H9 (cell line): ENCODE data around the gene ARHGAP1. TPM values are rescaled to one million over a fixed set of nuclear protein-coding genes. Genes with fewer than 3 reads are reported as not detected.

Experiments
- DNase-seq: peaks from one replicate; pipeline ENCODE4 v3.0.0-alpha.2; 2017
- H2AFZ ChIP-seq: one replicate; pipeline ENCODE4 v1.6.1; 2013; ENCODE audit warnings: mild to moderate bottlenecking, low read length, control low read depth, moderate library complexity
- H2AK5ac ChIP-seq: 2 replicates; pipeline ENCODE4 v1.6.1; 2013; ENCODE audit warnings: low read length, control low read depth, mixed read lengths; ENCODE audit not compliant: insufficient read length
- H2BK120ac ChIP-seq: one replicate; pipeline ENCODE4 v1.6.1; 2013; ENCODE audit warnings: low read depth, mild to moderate bottlenecking, low read length, control low read depth, inconsistent platforms; ENCODE audit not compliant: poor library complexity, severe bottlenecking
- H2BK12ac ChIP-seq: 2 replicates; pipeline ENCODE4 v1.6.1; 2013; ENCODE audit warnings: low read length, control low read depth, mixed read lengths, low read depth; ENCODE audit not compliant: insufficient read length
- H2BK15ac ChIP-seq: 2 replicates; pipeline ENCODE4 v1.6.1; 2013; ENCODE audit warnings: low read depth, low read length, control low read depth
- H2BK20ac ChIP-seq: one replicate; pipeline ENCODE4 v1.6.1; 2013; ENCODE audit warnings: low read depth, mild to moderate bottlenecking, low read length, control low read depth, inconsistent platforms; ENCODE audit not compliant: poor library complexity, severe bottlenecking
- H2BK5ac ChIP-seq: 2 replicates; pipeline ENCODE4 v1.6.1; 2013; ENCODE audit warnings: low read length, control low read depth, mixed read lengths; ENCODE audit not compliant: insufficient read length
- H3K14ac ChIP-seq: 2 replicates; pipeline ENCODE4 v1.6.1; 2013; ENCODE audit warnings: low read length, control low read depth; ENCODE audit not compliant: insufficient read depth
- H3K18ac ChIP-seq: 2 replicates; pipeline ENCODE4 v1.6.1; 2013; ENCODE audit warnings: low read depth, mild to moderate bottlenecking, mixed read lengths, low read length, control low read depth; ENCODE audit not compliant: insufficient read length
- H3K23ac ChIP-seq: 2 replicates; pipeline ENCODE4 v1.6.1; 2013; ENCODE audit warnings: low read length, control low read depth, mixed read lengths, low read depth; ENCODE audit not compliant: insufficient read length
- H3K23me2 ChIP-seq: 2 replicates; pipeline ENCODE4 v1.6.1; 2013; ENCODE audit warnings: low read depth, mild to moderate bottlenecking, mixed read lengths, low read length, control low read depth; ENCODE audit not compliant: insufficient read length, poor library complexity, severe bottlenecking
- H3K27ac ChIP-seq: 2 replicates; pipeline ENCODE4 v1.5.1; 2013; ENCODE audit warnings: low read length, control low read depth, mixed read lengths, low read depth; ENCODE audit not compliant: insufficient read length
- H3K27me3 ChIP-seq: 2 replicates; pipeline ENCODE4 v1.6.1; 2013; ENCODE audit warnings: low read length, control low read depth, inconsistent platforms; ENCODE audit not compliant: insufficient read depth
- H3K4ac ChIP-seq: 2 replicates; pipeline ENCODE4 v1.6.1; 2013; ENCODE audit warnings: low read depth, mild to moderate bottlenecking, control low read depth, inconsistent platforms, low read length, moderate library complexity
- H3K4me1 ChIP-seq: 2 replicates; pipeline ENCODE4 v1.6.1; 2013; ENCODE audit warnings: low read length, control low read depth, inconsistent platforms; ENCODE audit not compliant: insufficient read depth
- H3K4me2 ChIP-seq: 2 replicates; pipeline ENCODE4 v1.6.1; 2013; ENCODE audit warnings: low read length, control low read depth, mixed read lengths; ENCODE audit not compliant: insufficient read length, insufficient read depth
- H3K56ac ChIP-seq: 2 replicates; pipeline ENCODE4 v1.6.1; 2013; ENCODE audit warnings: low read depth, mild to moderate bottlenecking, mixed read lengths, low read length, control low read depth; ENCODE audit not compliant: insufficient read length
- H3K79me1 ChIP-seq: 2 replicates; pipeline ENCODE4 v1.6.1; 2013; ENCODE audit warnings: low read depth, mild to moderate bottlenecking, moderate library complexity, low read length, control low read depth, inconsistent platforms; ENCODE audit not compliant: insufficient read depth, poor library complexity, severe bottlenecking
- H3K79me2 ChIP-seq: 2 replicates; pipeline ENCODE4 v1.6.1; 2013; ENCODE audit warnings: low read length, control low read depth, inconsistent platforms; ENCODE audit not compliant: insufficient read depth
- H3K9ac ChIP-seq: 2 replicates; pipeline ENCODE4 v1.6.1; 2013; ENCODE audit warnings: low read length, control low read depth, mixed read lengths; ENCODE audit not compliant: insufficient read length; ENCODE audit errors: extremely low read depth
- H3K9me3 ChIP-seq: one replicate; pipeline ENCODE4 v1.6.1; 2013; ENCODE audit warnings: low read depth, low read length, inconsistent platforms; ENCODE audit not compliant: control insufficient read depth
- H3T11ph ChIP-seq: one replicate; pipeline ENCODE4 v1.6.1; 2013; ENCODE audit warnings: mild to moderate bottlenecking, low read length, control low read depth, inconsistent platforms
- H4K20me1 ChIP-seq: one replicate; pipeline ENCODE4 v1.6.1; 2013; ENCODE audit not compliant: control insufficient read depth, insufficient read length, insufficient read depth
- H4K5ac ChIP-seq: 2 replicates; pipeline ENCODE4 v1.6.1; 2013; ENCODE audit warnings: low read depth, mild to moderate bottlenecking, mixed read lengths, low read length, control low read depth; ENCODE audit not compliant: insufficient read length
- H4K8ac ChIP-seq: replicated peaks from 2 replicates; pipeline ENCODE4 v1.6.1; 2013; ENCODE audit warnings: low read length, control low read depth, mixed read lengths, low read depth; ENCODE audit not compliant: insufficient read length
- H4K91ac ChIP-seq: 2 replicates; pipeline ENCODE4 v1.6.1; 2013; ENCODE audit warnings: low read depth, mild to moderate bottlenecking, moderate library complexity, mixed read lengths, low read length, control low read depth; ENCODE audit not compliant: insufficient read length
- H3K27ac Mint-ChIP-seq, 3 experiments: 2 replicates in 2 of 3; 3 replicates in 1 of 3; pipeline ENCODE4 v1.8.0; 2020 to 2021; ENCODE audit warnings: mixed read lengths in 3 of 3, mild to moderate bottlenecking in 1 of 3, moderate library complexity in 1 of 3
- H3K27me3 Mint-ChIP-seq: 2 replicates; pipeline ENCODE4 v1.8.0; 2021; ENCODE audit warnings: low read depth, mild to moderate bottlenecking, moderate library complexity, mixed read lengths
- H3K36me3 Mint-ChIP-seq, 3 experiments: 2 replicates in 2 of 3; 3 replicates in 1 of 3; pipeline ENCODE4 v1.8.0; 2020 to 2021; ENCODE audit warnings: low read depth in 3 of 3, mixed read lengths in 3 of 3; ENCODE audit not compliant: insufficient read depth in 1 of 3
- H3K4me1 Mint-ChIP-seq, 2 experiments: 2 replicates each; pipeline ENCODE4 v1.8.0; 2020; ENCODE audit warnings: mixed read lengths in 2 of 2
- H3K4me3 Mint-ChIP-seq, 2 experiments: 2 replicates in 1 of 2; 3 replicates in 1 of 2; pipeline ENCODE4 v1.8.0; 2020 to 2021; ENCODE audit warnings: mild to moderate bottlenecking in 2 of 2, mixed read lengths in 2 of 2, moderate library complexity in 1 of 2
- H3K9me3 Mint-ChIP-seq, 2 experiments: 2 replicates in 1 of 2; 3 replicates in 1 of 2; pipeline ENCODE4 v1.8.0; 2020; ENCODE audit warnings: mild to moderate bottlenecking in 2 of 2, mixed read lengths in 2 of 2, moderate library complexity in 1 of 2
- WGBS: extraction: QIAGEN DNeasy Blood & Tissue Kit; methylation state at CpG from one replicate; pipeline ENCODE4 v1.1.7; 2013; ENCODE audit warnings: missing lambda C conversion rate, low lambda C conversion rate, mixed read lengths; ENCODE audit not compliant: insufficient read length; ENCODE audit errors: extremely low coverage; 5-methylcytosine and 5-hydroxymethylcytosine counted together
- total RNA-seq: library from RNA; stranded (reverse); gene quantifications from 2 replicates; pipeline ENCODE4 v1.2.1, GENCODE V29; 2021
- TF ChIP-seq, protein P1 (sequence below): fragments of 200-600 bp; sonication (generic); conservative IDR thresholded peaks from 3 replicates; pipeline ENCODE4 v1.8.0; 2021; ENCODE audit warnings: antibody characterized with exemption, mild to moderate bottlenecking

The ARHGAP1 gene
- total RNA-seq, 1 experiment from 2014 or later, result 45.3 TPM

DNA sequence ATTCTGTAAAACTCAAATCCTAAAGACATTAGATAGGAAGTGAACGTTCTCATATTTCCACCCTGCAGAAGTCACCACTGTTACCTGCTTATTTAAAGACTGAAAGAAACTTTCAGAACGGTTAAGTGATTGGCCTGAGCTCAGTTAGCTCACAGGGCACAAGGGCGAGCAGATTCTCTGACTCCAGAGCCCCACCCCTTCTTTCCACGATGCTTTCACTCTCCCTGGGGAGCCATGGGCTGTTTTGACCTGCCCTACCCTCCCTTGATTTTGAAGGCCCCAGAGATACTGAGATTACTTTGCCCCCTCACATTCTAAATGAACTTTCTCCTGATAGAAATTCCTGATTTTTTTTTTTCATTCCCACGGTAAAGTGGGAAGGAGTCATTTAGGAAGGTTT is 33.9 kb downstream of the ARHGAP1 start:
- no peaks in the 10 kb centered on the region for H3K27me3 ChIP-seq
- H3K79me2 ChIP-seq, result no peaks in the 10 kb centered on the region
- no peak overlapping the region for H2BK120ac ChIP-seq
- H2AFZ ChIP-seq, result no peak overlapping the region
- H3K36me3 Mint-ChIP-seq, result peaks cover 11 to 75% (median 71%) of the 10 kb centered on the region in 3 experiments; a peak in 6 of 7 replicates
- no peak overlapping the region for H2BK5ac ChIP-seq
- no peak overlapping the region for H2BK12ac ChIP-seq
- H2BK20ac ChIP-seq, result no peak overlapping the region
- no peaks in the 10 kb centered on the region for H3K23me2 ChIP-seq
- H3K9me3 ChIP-seq, result no peaks in the 10 kb centered on the region
- TF ChIP-seq, protein P1, sequence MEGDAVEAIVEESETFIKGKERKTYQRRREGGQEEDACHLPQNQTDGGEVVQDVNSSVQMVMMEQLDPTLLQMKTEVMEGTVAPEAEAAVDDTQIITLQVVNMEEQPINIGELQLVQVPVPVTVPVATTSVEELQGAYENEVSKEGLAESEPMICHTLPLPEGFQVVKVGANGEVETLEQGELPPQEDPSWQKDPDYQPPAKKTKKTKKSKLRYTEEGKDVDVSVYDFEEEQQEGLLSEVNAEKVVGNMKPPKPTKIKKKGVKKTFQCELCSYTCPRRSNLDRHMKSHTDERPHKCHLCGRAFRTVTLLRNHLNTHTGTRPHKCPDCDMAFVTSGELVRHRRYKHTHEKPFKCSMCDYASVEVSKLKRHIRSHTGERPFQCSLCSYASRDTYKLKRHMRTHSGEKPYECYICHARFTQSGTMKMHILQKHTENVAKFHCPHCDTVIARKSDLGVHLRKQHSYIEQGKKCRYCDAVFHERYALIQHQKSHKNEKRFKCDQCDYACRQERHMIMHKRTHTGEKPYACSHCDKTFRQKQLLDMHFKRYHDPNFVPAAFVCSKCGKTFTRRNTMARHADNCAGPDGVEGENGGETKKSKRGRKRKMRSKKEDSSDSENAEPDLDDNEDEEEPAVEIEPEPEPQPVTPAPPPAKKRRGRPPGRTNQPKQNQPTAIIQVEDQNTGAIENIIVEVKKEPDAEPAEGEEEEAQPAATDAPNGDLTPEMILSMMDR, result no peak
- H4K20me1 ChIP-seq, result no peaks in the 10 kb centered on the region
- H4K5ac ChIP-seq, result no peak overlapping the region
- no peak overlapping the region for H3K4ac ChIP-seq
- no peaks in the 10 kb centered on the region for H3K9me3 Mint-ChIP-seq
- H3K4me1 ChIP-seq, result no peaks in the 10 kb centered on the region
- no peak overlapping the region for H4K91ac ChIP-seq
- no peak overlapping the region for H4K8ac ChIP-seq
- DNase-seq, result no peak
- H2AK5ac ChIP-seq, result no peak overlapping the region
- H3K27ac ChIP-seq, result no peak overlapping the region
- no peak overlapping the region for H3K18ac ChIP-seq
- H3K4me1 Mint-ChIP-seq, result no peaks in the 10 kb centered on the region
- H3K79me1 ChIP-seq, result no peaks in the 10 kb centered on the region
- no peak overlapping the region for H3K9ac ChIP-seq
- no CpG with 5 or more reads among the region's 5 CpGs for WGBS
- H3K23ac ChIP-seq, result no peak overlapping the region
- H3K14ac ChIP-seq, result no peak overlapping the region
- no peak overlapping the region for H3K4me2 ChIP-seq
- no peak overlapping the region for H3K56ac ChIP-seq
- H3T11ph ChIP-seq, result no peak overlapping the region
- no peaks in the 10 kb centered on the region for H3K27me3 Mint-ChIP-seq
- no peak overlapping the region for H3K4me3 Mint-ChIP-seq
- H3K27ac Mint-ChIP-seq, result 0 out of 7 replicates have a peak overlapping the region, but pooled peaks of 1 of the 3 experiments have one; percentile 29
- H2BK15ac ChIP-seq, result no peak overlapping the region
